GM06990 (cell line): ENCODE measurements around the gene IFIH1.

Source experiments
- DNase-seq: peaks from one replicate; pipeline ENCODE4 v3.0.0-alpha.2; 2011; ENCODE audit not compliant: insufficient read length; ENCODE audit errors: extremely low read depth
- H3K27me3 ChIP-seq: replicated peaks from 2 replicates; pipeline ENCODE4 v1.6.0; 2011; ENCODE audit warnings: low read length; ENCODE audit not compliant: control insufficient read depth, insufficient read depth
- H3K36me3 ChIP-seq: 2 replicates; pipeline ENCODE4 v1.5.1; 2011; ENCODE audit warnings: low read length; ENCODE audit not compliant: control insufficient read depth, insufficient read depth
- H3K4me3 ChIP-seq: replicated peaks from 2 replicates; pipeline ENCODE4 v1.5.1; 2011; ENCODE audit warnings: low read depth, mild to moderate bottlenecking, control low read depth, low read length
- TF ChIP-seq, protein P1 (sequence below): IDR thresholded peaks from 2 replicates; pipeline ENCODE4 v1.5.1; 2011; ENCODE audit warnings: low read length, control low read depth, mild to moderate bottlenecking, inconsistent platforms; ENCODE audit not compliant: insufficient read depth, poor library complexity, severe bottlenecking

Gene IFIH1

DNA sequence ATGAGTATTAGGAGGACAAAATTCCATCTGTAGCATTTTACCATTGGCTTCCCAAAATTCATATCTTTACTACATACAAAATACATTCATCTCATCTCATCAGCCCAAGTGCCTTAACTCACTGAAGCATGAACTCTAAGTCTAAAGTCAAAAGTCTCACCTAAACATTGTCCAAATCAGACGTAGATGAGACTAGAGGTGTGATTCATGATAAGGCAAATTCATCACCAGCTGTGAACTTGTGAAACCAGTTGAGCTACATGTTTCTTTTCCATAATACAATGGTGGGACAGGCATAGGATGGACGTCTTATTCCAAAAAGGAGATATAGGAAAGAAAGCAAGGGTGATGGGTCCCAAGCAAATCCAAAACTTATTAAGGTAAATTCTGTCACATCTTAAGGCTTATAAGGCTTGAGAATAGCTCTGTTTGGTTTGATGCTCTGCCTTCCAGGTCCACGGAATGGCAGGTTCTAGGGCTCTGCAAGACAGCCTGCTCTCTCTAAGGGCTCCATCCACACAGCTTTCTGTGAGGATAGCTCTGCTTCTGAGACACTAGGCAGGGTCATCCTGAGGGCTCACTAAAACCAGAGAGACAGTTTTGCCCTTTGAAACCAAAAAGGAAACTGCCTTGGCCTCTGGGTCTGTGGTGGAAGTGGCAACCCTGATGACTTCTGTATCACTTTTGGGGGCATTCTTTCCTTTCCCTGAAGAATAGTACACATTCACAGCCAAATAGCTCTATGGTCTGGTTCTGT lies 9.6 kb downstream of the IFIH1 start:
- TF ChIP-seq, protein P1, sequence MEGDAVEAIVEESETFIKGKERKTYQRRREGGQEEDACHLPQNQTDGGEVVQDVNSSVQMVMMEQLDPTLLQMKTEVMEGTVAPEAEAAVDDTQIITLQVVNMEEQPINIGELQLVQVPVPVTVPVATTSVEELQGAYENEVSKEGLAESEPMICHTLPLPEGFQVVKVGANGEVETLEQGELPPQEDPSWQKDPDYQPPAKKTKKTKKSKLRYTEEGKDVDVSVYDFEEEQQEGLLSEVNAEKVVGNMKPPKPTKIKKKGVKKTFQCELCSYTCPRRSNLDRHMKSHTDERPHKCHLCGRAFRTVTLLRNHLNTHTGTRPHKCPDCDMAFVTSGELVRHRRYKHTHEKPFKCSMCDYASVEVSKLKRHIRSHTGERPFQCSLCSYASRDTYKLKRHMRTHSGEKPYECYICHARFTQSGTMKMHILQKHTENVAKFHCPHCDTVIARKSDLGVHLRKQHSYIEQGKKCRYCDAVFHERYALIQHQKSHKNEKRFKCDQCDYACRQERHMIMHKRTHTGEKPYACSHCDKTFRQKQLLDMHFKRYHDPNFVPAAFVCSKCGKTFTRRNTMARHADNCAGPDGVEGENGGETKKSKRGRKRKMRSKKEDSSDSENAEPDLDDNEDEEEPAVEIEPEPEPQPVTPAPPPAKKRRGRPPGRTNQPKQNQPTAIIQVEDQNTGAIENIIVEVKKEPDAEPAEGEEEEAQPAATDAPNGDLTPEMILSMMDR: no peak
- no peak overlapping the region for H3K4me3 ChIP-seq
- DNase-seq: no peak
- H3K27me3 ChIP-seq: no peaks in the 10 kb centered on the region
- H3K36me3 ChIP-seq: peaks cover 1% of the 10 kb centered on the region

DNA sequence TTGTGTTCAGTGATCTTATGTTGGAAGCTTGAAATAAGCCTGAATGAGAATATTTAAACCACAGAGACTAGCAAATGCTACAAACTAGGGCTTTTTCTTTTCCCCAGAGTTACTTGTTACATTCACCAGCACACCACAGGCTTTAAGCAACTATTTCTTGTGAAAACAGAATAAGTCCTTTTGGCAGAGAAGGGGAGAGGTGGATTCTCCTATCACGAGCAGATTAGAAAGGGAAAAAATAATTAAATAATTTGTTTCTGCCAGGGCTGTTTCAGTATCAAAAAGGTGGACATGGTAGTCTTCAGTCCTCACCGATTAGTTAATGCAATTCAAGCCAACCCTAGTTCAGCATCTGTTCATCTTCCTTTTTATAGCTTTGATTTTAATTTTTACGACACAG lies 12.6 kb downstream of the IFIH1 start:
- H3K36me3 ChIP-seq: peaks cover 1% of the 10 kb centered on the region
- no peak for DNase-seq
- H3K4me3 ChIP-seq: no peak overlapping the region
- TF ChIP-seq, protein P1: no peak
- H3K27me3 ChIP-seq: no peaks in the 10 kb centered on the region

DNA sequence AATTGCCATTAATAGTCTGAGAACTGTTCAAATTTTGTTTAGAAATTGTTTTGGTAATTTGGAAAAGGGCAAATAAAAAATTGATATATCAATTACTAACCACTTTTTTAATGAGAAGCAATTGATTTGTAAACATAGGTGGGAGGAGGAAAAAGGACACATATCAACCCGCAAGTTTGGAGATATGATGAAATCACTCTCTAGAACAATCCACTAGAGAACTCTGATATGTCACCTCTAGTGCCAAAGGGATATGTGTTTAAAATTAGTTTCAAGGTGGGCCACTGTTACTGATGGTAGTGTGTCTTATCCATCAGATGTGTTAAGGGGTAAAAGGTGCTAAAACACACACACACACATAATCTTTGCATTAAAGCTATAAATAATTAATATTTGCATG lies 16.6 kb downstream of the IFIH1 start:
- TF ChIP-seq, protein P1: no peak
- no peaks in the 10 kb centered on the region for H3K27me3 ChIP-seq
- no peak overlapping the region for H3K4me3 ChIP-seq
- DNase-seq: no peak
- peaks cover 3% of the 10 kb centered on the region for H3K36me3 ChIP-seq

DNA sequence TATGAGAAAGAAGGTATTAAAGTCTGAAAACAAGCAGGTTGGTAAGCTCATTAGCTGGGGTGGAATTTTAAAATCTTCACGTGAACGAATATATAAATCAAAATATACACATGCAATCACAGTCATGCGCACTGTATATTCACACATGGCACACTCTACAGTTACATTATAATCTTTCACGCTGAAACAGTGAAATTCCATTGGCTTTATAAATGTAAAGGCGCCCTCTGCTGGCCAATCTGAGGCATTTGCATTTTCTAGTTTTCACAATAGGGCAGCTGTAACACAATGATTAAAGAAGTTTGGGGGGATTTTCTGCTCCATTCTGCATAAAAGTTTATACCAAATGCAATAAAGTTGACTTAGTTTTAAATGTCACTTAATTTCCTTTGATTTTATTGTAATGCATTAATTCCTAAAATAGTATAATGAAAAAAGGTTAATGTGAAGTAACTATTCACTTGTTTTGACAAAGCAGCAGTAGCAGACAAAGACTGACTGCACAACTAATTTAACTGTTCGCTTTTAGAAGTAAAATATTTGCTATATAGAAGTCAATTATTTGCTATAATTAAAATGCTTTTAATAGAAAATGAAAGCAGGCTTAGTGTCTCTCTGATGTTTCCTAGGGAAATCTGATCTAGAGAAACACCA lies 17.2 kb downstream of the IFIH1 start:
- TF ChIP-seq, protein P1: peak; percentile 79
- no peak overlapping the region for H3K4me3 ChIP-seq
- no peaks in the 10 kb centered on the region for H3K27me3 ChIP-seq
- peak; percentile 28 for DNase-seq
- H3K36me3 ChIP-seq: peaks cover 3% of the 10 kb centered on the region

DNA sequence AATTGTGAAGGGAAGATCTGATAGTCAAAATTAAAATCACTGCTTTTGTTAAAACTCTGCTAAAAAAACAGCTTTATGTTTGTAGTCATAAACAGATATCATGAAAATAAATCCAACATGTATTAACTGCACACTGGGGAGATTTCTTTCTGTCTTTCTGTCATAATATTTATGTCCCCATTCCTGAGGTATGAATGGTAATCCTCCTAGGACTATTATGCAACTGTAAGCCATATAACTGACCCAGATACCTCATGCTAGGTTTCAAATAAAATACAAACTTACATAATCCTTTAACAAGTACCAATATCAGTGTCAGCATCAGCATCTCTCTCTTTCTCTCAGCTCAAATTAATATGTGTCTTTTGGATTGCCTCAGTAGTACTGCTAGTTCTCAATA lies 18.2 kb downstream of the IFIH1 start:
- TF ChIP-seq, protein P1: no peak
- peaks cover 3% of the 10 kb centered on the region for H3K36me3 ChIP-seq
- no peak for DNase-seq

More for the DNA sequence above, 18.2 kb downstream of the IFIH1 start:
- Histone ChIP-seq H3K27me3 (no peaks in the 10 kb centered on the region), H3K4me3 (no peak overlapping the region)
